NCI-H2029 treated with DMSO at 0.1 percent for 48 hours (cell line): ENCODE data around the gene GMDS.

Source experiments
- DNase-seq: peaks from one replicate; lab custom pipeline; 2025; lab: John Stamatoyannopoulos, UW

GMDS gene

DNA sequence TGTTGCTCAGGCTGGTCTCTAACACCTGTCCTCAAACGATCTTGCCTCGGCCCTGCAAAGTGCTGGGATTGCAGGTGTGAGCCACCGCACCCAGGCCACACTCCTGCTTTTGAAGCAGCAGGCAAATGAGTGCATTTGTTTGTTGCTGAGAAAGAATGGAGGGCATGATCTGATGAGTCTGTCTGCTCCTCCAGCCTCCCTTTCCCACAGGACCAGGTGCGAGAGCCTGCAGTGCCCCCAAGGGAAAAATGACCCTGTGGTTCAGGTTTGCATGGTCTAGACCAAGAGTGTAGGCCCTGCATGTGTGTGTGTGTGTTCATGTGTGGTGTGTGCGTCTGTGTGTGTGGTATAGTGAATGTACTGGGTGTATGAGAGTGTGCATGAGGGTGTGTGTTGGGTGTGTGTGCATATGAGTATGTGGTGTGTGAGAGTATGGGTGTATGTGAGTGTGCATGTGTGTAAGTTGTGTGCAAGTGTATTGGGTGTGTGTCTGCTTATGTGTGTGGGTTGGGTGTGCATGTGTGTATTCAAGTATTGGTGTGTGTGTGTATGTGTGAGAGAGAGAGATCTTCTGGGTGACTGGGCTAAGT is 658.4 kb downstream of the GMDS start:
- DNase-seq = no peak

DNA sequence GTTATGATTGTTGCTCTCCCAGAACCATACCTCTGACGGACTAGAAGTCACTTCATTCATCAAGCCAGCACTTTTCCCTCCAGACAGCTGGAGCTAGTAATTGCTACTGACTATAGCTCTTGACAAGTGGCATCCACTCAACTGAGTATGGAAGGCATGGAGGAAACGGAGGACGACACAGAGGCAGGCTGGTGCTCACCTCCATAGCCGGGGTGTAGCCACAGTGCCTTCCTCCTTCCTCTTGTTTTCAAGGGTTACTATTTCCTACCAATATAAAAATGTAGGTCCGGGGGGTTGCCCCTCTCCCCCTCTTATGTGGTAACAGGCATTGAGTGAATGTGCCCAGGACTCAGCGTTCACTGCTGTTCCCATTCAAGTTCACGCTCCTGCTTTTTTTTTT is 659.1 kb downstream of the GMDS start:
- peak; percentile 12 for DNase-seq

- DNase-seq = no peak
Measured at GRCh38 chr6:1585669-1586049, 659.7 kb downstream of the GMDS start.

- peak; percentile 88 for DNase-seq
Measured at GRCh38 chr6:1584996-1585668, 660.3 kb downstream of the GMDS start.

DNA sequence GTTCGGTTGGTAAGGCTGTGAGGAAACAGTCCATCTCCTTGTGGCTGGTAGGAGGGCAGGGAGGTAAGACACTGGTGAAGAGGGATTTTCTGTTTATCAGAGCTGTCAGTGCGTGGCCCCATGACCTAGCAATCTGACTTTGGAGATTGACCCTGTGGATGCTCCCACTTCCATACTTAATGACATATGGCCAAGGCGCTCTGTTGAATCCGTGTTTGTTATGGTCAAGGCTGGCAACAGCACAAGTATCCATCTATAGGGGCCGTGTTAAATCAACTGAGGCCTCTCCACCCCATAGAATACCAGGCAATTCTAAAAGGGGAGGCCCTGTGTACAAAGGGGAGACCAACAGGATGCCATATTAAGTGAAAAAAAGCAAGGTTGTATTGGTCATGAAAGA is 661.3 kb downstream of the GMDS start:
- DNase-seq = no peak

DNA sequence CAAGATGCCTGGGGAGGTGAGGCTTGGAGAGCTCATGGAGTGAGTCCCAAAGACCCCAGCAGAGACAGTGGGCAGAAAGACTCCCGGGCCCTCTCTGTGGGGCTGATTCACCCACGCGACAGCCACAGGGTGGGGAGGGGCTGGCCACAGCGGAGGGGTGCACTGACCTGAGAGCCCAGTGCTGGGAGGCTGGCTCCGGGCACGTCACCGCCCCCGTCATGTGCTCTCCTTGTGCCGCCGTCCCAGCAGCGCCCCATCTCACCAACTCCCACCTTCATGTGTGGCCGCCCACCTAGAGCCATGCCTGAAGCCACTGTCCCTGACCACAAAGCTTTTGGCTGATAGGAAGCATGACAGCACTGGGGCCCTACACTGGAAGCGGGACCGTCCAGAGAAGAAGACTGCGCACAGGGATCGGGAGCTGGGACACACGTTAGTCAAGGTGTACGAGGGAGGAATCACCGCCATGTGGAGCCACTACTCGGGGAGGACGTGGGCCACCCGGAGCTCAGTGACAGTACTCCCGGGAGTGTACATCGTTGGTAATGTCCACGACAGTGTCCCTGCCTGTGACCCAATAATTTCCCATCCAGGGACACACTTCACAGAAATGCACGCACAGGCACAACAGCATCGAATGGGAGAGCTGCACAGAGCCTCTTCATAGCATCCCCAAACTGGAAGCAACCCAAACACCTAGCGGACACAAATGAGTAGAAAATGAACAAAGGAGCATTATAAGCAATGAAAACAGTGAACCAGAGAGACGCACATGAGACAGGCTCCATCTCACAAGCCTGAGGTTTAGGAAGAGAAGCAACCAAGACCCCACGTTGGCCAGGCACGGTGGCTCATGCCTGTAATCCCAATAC is 664.0 kb downstream of the GMDS start:
- no peak for DNase-seq

DNA sequence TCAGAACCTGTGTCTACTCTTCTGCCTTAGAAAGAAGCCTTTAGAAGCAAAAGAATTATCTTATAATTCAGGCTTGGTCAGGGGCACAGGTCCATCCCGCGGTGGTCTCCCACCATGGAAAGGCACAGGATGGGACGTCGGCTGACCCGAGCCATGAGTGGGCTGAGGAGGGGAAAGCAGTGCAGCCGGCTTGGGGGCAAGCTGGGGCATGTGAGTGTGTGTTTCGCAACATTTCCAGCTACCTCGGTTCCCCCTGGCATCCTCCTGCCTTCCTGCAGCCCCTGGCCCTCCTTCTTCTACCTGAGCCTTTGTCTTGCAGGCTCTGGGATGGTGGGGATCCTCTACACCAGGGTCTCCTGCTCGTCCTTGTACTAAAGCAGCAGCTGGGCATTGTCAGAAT is 664.8 kb downstream of the GMDS start:
- no peak for DNase-seq

DNA sequence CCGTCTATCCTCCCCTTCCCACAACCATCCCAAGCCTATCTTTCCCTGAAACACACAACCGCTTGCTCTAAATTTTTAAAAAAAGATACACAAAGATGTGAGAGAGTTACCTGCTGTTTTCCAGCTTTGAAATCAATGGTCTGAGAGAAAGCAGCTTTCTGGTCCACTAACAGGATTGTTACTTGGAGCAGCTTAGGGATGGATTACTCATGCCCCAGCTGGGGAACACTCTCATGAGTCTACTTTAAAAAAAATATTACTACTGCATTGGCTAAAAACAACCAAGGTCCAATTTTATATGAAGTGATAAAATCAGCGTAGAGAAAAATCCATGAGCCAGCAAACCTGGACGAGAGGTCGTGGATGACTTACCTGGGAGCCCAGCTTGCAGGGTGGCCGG is 665.3 kb downstream of the GMDS start:
- no peak for DNase-seq

DNA sequence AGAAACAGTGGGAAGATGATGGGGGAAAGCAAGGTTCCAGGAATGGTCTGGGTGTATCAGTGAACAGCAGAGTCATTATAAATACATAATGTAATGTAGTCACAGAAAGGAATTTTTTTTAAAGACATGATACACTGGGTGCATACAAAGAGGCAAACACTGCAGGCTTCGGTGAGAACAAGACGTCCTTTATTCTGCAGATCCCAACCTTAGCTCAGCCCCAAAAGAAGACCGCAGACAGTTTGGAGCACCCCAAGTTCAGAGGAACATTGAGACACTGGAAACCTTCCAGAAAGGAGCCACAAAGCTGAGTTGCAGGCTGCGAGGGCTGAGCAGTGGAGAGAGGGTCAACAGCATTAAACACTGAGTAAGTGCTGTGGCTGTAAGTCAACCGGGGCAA is 666.3 kb downstream of the GMDS start:
- DNase-seq = no peak

DNA sequence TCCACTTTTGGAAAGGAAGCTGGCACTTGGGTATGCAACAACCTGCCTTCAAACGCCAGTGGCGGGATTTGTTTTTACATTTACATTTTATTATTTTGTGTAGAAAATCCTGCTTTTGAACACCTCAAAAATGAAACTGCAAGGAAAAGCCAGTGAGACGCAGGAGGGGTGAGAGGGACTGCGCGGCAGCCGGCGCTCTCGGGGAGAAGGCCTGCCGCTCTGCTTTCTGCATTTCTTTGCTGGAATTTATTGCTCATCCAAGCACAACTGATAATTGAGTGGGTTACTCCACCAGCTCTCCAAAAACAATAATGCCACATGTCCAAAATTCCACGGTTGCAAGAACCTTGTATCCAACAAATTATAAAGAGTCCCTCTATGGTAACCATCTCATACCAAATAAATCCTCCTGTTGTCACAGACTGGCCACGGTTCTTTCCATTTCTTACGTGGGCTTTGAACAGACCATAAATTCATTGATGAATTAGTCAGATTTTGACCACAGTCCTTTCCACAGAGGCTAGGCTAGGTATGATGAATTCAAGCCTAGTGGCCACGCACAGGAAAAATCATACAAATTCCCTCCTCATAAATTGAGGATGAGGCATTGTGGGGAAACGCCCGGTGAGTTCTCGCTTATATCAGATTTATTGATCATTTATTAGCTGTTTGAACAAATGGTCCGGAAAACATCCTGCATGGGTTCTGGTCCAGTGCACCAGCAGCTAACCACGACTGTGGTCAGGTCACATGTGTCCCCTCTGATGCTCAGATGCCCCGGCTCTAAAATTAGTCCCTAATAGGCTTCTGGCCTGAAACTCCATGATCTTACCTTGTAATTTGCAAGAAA is 667.3 kb downstream of the GMDS start:
- DNase-seq = no peak

- DNase-seq = no peak
Measured at GRCh38 chr6:1577146-1577680, 668.2 kb downstream of the GMDS start.

GRCh38 chr6:1576711-1577110 is 668.7 kb downstream of the GMDS start:
- no peak for DNase-seq

GRCh38 chr6:1576166-1576565 is 669.2 kb downstream of the GMDS start:
- DNase-seq = no peak

GRCh38 chr6:1575210-1576041 is 670.0 kb downstream of the GMDS start:
- no peak for DNase-seq

DNA sequence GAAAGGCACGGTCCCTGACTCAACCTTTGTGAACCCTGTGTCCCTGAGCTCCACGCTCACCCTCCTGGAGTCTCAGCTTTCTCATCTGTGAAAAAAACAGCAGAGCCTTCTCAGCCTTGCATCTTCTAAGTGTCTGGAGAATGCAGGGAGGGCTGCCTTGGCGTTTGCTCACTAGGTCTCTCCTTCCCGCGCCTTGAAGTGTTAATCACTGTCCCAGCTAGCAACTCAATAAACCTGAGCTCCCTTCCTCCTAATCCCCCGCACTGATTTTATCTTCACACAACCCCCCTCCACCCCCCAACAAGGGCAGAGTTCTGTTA is 670.6 kb downstream of the GMDS start:
- DNase-seq = no peak

- no peak for DNase-seq
Measured at GRCh38 chr6:1574083-1574761, 671.2 kb downstream of the GMDS start.
